ENCODE data around the gene PICALM.
"Not testable (repeated sequence)": the region's sequence is repeated elsewhere in the genome, so short reads cannot be mapped to it uniquely, and the experiment has no call there.

DNA sequence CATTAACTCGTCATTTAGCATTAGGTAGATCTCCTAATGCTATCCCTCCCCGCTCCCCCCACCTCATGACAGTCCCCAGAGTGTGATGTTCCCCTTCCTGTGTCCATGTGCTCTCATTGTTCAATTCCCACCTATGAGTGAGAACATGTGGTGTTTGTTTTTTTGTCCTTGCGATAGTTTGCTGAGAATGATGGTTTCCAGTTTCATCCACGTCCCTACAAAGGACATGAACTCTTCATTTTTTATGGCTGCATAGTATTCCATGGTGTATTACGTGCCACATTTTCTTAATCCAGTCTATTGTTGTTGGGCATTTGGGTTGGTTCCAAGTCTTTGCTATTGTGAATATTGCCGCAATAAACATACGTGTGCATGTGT lies 116.8 kb downstream of the PICALM start:
- not testable (repeated sequence) for TF ChIP-seq CTCF (IDR thresholded peaks at IDR 0.05; ENCODE audit: borderline replicate concordance, extremely low read depth, low read length, poor library complexity, severe bottlenecking); EZH2 (IDR thresholded peaks at IDR 0.05; ENCODE audit: borderline replicate concordance, low read depth, low read length, severe bottlenecking)
